Measurements from ENCODE around the gene CNOT6L.
"Not testable (repeated sequence)": the region's sequence is repeated elsewhere in the genome, so short reads cannot be mapped to it uniquely, and the experiment has no call there.

The CNOT6L gene

GRCh38 chr4:77818602-77819403, at the start of gene CNOT6L:
Gene CNOT6L, minus strand, starts transcription at chr4:77819368. Its CDS starts 60 bp downstream, at chr4:77819308.
- peak; percentile 89 for DNase-seq

- no peak for DNase-seq
Observed at GRCh38 chr4:77865259-77865658, 46.1 kb upstream of the CNOT6L start.

GRCh38 chr4:77863341-77863740, 44.2 kb upstream of the CNOT6L start:
- not testable (repeated sequence) for DNase-seq

- DNase-seq, result peak; percentile 93
Observed at GRCh38 chr4:77862478-77863216, 43.5 kb upstream of the CNOT6L start, which contains the start of gene MRPL1. Gene MRPL1, plus strand, starts transcription at chr4:77862830. Its CDS starts 19 bp downstream, at chr4:77862849.

GRCh38 chr4:77861495-77861894, 42.3 kb upstream of the CNOT6L start:
- no peak for DNase-seq

- no peak for DNase-seq
Observed at GRCh38 chr4:77859256-77859655, 40.1 kb upstream of the CNOT6L start.

GRCh38 chr4:77856152-77856551, 37.0 kb upstream of the CNOT6L start:
- DNase-seq, result no peak

- no peak for DNase-seq
Observed at GRCh38 chr4:77854431-77855111, 35.4 kb upstream of the CNOT6L start.

- no peak for DNase-seq
Observed at GRCh38 chr4:77852892-77853495, 33.8 kb upstream of the CNOT6L start.

GRCh38 chr4:77849278-77849965, 30.3 kb upstream of the CNOT6L start:
- no peak for DNase-seq

- no peak for DNase-seq
Observed at GRCh38 chr4:77848508-77848907, 29.3 kb upstream of the CNOT6L start.

- no peak for DNase-seq
Observed at GRCh38 chr4:77845929-77846328, 26.8 kb upstream of the CNOT6L start.

- DNase-seq, result no peak
Observed at GRCh38 chr4:77845400-77845799, 26.2 kb upstream of the CNOT6L start.

- DNase-seq, result no peak
Observed at GRCh38 chr4:77844363-77844762, 25.2 kb upstream of the CNOT6L start.

- DNase-seq, result no peak
Observed at GRCh38 chr4:77843628-77844027, 24.5 kb upstream of the CNOT6L start.

GRCh38 chr4:77834403-77834802, 15.2 kb upstream of the CNOT6L start:
- DNase-seq, result no peak

- DNase-seq, result no peak
Observed at GRCh38 chr4:77833126-77833724, 14.1 kb upstream of the CNOT6L start.

GRCh38 chr4:77827343-77827742, 8.2 kb upstream of the CNOT6L start:
- no peak for DNase-seq

- DNase-seq, result no peak
Observed at GRCh38 chr4:77826275-77826674, 7.1 kb upstream of the CNOT6L start.

GRCh38 chr4:77821775-77822174, 2.6 kb upstream of the CNOT6L start:
- no peak for DNase-seq

GRCh38 chr4:77820649-77821561, 1.7 kb upstream of the CNOT6L start:
- DNase-seq, result no peak

Measured in islet precursor cell (in vitro differentiated cells).